Colonic mucosa (tissue), 4 donors: ENCODE data around the gene AP4E1. TPM values are rescaled to one million over a fixed set of nuclear protein-coding genes. Genes with fewer than 3 reads are reported as not detected.
A peak's percentile ranks its signal among the peaks of the same experiment; 100 is the strongest.

ENCODE experiments used
- DNase-seq: peaks from one replicate; pipeline ENCODE4 v3.0.0-alpha.2; 2020
- H3K27ac ChIP-seq: fragments of 200-600 bp; one replicate; pipeline ENCODE4 v1.8.0; 2021
- H3K27me3 ChIP-seq: fragments of 200-600 bp; one replicate; pipeline ENCODE4 v1.8.0; 2021
- H3K36me3 ChIP-seq: fragments of 200-600 bp; one replicate; pipeline ENCODE4 v1.8.0; 2021
- H3K4me1 ChIP-seq: fragments of 200-600 bp; one replicate; pipeline ENCODE4 v1.8.0; 2021; ENCODE audit warnings: mild to moderate bottlenecking
- H3K4me3 ChIP-seq: fragments of 200-600 bp; one replicate; pipeline ENCODE4 v1.8.0; 2021
- H3K9ac ChIP-seq, 2 donors: one replicate each; pipeline ENCODE4 v1.7.0; 2013; ENCODE audit warnings: control low read depth in 2 of 2, low read depth in 2 of 2, low read length in 2 of 2
- H3K9me3 ChIP-seq: fragments of 200-600 bp; one replicate; pipeline ENCODE4 v1.8.0; 2021
- CTCF ChIP-seq: fragments of 200-600 bp; IDR thresholded peaks from one replicate; pipeline ENCODE4 v1.8.0; 2022; ENCODE audit warnings: antibody characterized with exemption, mild to moderate bottlenecking
- intact Hi-C: fragments of 100-400 bp; cut with DNase I; formaldehyde crosslinking; loops from one replicate; pipeline ENCODE4 v1.14.1; 2022
- total RNA-seq, 2 donors: library from RNA; stranded (reverse); fragmentation: NEBNext Ultra II Directional in 1 of 2; extraction: Animal tissue kit (Norgen Biotek cat#: 25700) in 1 of 2; gene quantifications; one replicate each; pipeline ENCODE4 v1.2.1, GENCODE V29; 2021
- donor health status: healthy.
- donor health status: DM: no; HTN: no; CAD: no.
- donor health status: DM: no; HTN: no; CAD: no.

Gene AP4E1
- total RNA-seq, 2 donors from 2014 or later: 9.7 to 11.7 TPM

GRCh38 chr15:51038162-51038973 is 129.9 kb downstream of the AP4E1 start:
- Histone ChIP-seq H3K9ac (no peak overlapping the region), H3K36me3 (no peaks in the 10 kb centered on the region), H3K27me3 (no peaks in the 10 kb centered on the region), H3K4me1 (no peaks in the 10 kb centered on the region), H3K4me3 (no peak overlapping the region), H3K9me3 (no peaks in the 10 kb centered on the region), H3K27ac (no peak overlapping the region)
- no peak for TF ChIP-seq CTCF
- intact Hi-C loops: no loop called here
- DNase-seq: no peak

- DNase-seq: no peak
Measured at GRCh38 chr15:51038974-51039319, 130.5 kb downstream of the AP4E1 start.

GRCh38 chr15:51044037-51044727 is 135.7 kb downstream of the AP4E1 start:
- Histone ChIP-seq H3K36me3 (no peaks in the 10 kb centered on the region), H3K4me3 (no peak overlapping the region), H3K27ac (no peak overlapping the region), H3K9ac (no peak overlapping the region), H3K4me1 (peaks cover 6% of the 10 kb centered on the region), H3K27me3 (no peaks in the 10 kb centered on the region), H3K9me3 (no peaks in the 10 kb centered on the region)
- no peak for DNase-seq
- intact Hi-C loops: no loop called here
- TF ChIP-seq CTCF: no peak

More at GRCh38 chr15:51038974-51039319, 130.5 kb downstream of the AP4E1 start:
- intact Hi-C loops: no loop called here
- H3K27me3 ChIP-seq: no peaks in the 10 kb centered on the region
- no peak overlapping the region for H3K4me3 ChIP-seq
- H3K27ac ChIP-seq: no peak overlapping the region
- H3K4me1 ChIP-seq: no peaks in the 10 kb centered on the region
- no peaks in the 10 kb centered on the region for H3K36me3 ChIP-seq
- no peaks in the 10 kb centered on the region for H3K9me3 ChIP-seq
- no peak overlapping the region for H3K9ac ChIP-seq
- no peak for TF ChIP-seq CTCF

- Histone ChIP-seq H3K9me3 (no peaks in the 10 kb centered on the region), H3K27ac (no peak overlapping the region), H3K4me3 (no peak overlapping the region), H3K9ac (no peak overlapping the region), H3K4me1 (peaks cover 6% of the 10 kb centered on the region), H3K27me3 (no peaks in the 10 kb centered on the region), H3K36me3 (no peaks in the 10 kb centered on the region)
- intact Hi-C loops: no loop called here
- no peak for DNase-seq
- no peak for TF ChIP-seq CTCF
Measured at GRCh38 chr15:51046016-51046415, 137.5 kb downstream of the AP4E1 start.

GRCh38 chr15:51046799-51047449 is 138.4 kb downstream of the AP4E1 start:
- H3K27ac ChIP-seq: no peak overlapping the region
- H3K4me1 ChIP-seq: peaks cover 6% of the 10 kb centered on the region
- DNase-seq: peak; percentile 76
- intact Hi-C loops: no loop called here
- no peak overlapping the region for H3K4me3 ChIP-seq
- no peaks in the 10 kb centered on the region for H3K27me3 ChIP-seq
- no peaks in the 10 kb centered on the region for H3K9me3 ChIP-seq
- H3K36me3 ChIP-seq: no peaks in the 10 kb centered on the region
- H3K9ac ChIP-seq: no peak overlapping the region
- no peak for TF ChIP-seq CTCF
